Mucosa of stomach (tissue), 1 donor: ENCODE data around the gene DNAL1.

Experiments
- H3K27me3 ChIP-seq: one replicate; pipeline ENCODE4 v1.7.0; 2013; ENCODE audit warnings: mild to moderate bottlenecking, low read length; ENCODE audit not compliant: control insufficient read depth, insufficient read depth
- H3K36me3 ChIP-seq: one replicate; pipeline ENCODE4 v1.7.0; 2013; ENCODE audit warnings: low read length; ENCODE audit not compliant: control insufficient read depth, insufficient read depth
- H3K4me1 ChIP-seq: one replicate; pipeline ENCODE4 v1.7.0; 2013; ENCODE audit warnings: mild to moderate bottlenecking, low read length; ENCODE audit not compliant: control insufficient read depth, insufficient read depth
- H3K4me3 ChIP-seq: one replicate; pipeline ENCODE4 v1.7.0; 2013; ENCODE audit warnings: low read length
- H3K9ac ChIP-seq: one replicate; pipeline ENCODE4 v1.7.0; 2013; ENCODE audit warnings: mild to moderate bottlenecking, low read length, moderate library complexity
- H3K9me3 ChIP-seq: one replicate; pipeline ENCODE4 v1.7.0; 2013; ENCODE audit warnings: mild to moderate bottlenecking, low read length, moderate library complexity; ENCODE audit not compliant: control insufficient read depth
- donor health status: Pancreatic carcinoma.

DNAL1 gene, protein sequence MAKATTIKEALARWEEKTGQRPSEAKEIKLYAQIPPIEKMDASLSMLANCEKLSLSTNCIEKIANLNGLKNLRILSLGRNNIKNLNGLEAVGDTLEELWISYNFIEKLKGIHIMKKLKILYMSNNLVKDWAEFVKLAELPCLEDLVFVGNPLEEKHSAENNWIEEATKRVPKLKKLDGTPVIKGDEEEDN

DNA sequence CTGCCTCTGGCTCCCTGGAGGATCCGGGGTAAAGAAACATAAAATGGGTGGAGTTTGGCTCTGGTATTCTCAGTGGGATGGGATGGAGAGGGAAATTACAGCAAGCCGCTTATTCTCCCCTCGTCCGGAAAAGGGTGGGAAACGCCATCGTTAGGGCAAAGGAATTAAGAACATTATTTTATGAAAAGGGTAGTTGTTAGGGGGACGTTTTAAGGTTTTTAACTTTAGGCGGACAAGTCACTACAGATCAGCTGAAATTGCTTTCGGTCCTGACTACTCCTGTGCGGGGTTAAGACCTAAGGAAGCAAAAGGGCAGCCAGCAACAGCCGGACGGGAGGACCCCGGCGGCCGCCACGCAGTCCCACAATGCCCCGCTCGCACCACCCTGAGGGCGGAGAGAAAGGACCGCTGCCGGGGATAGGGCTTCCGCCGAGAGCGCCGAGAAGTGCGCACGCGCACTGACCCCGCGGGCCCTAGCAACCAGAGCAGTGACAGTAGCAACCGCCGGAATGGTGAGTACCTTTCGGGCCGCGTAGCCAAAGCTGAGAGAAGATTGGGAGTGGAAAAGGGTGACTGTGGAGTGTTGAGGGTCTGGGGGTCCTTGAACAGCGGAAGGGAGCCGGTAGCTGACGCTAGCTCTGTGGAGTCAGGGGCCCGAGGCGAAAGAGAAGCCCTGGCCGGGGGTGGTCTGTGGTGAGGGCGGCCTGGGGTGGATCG, at the start of gene DNAL1:
TSS of gene DNAL1 (plus strand) at position 456 of the 717 bp plus-strand sequence. CDS start at position 510, 54 bp downstream.
- H3K9me3 ChIP-seq = no peaks in the 10 kb centered on the region
- no peaks in the 10 kb centered on the region for H3K27me3 ChIP-seq
- no peaks in the 10 kb centered on the region for H3K36me3 ChIP-seq
- peak within 1 kb of the TSS; percentile 76 for H3K9ac ChIP-seq
- H3K4me3 ChIP-seq = peak within 1 kb of the TSS; percentile 62
- H3K4me1 ChIP-seq = no peaks in the 10 kb centered on the region

DNA sequence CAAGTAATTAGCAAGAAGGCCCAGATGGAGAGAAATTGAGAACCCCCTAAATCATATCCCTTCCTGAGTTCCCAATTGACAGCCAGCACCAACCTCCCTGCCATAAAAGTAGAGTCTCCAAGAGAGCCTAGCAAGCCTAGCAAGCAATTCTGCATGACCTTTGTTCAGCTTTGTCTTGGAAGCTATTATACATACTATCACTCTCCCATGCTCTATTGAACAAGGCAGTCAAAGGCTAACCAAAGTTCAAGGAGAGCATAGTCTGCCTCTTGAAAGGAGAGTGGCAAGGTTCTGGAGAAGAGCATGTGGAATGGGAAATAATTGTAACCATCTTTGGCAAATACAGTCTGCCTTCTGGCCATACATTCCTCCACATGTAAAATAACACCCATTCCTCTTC, 45.3 kb upstream of the DNAL1 start:
- Histone ChIP-seq H3K4me1 (no peaks in the 10 kb centered on the region), H3K36me3 (no peaks in the 10 kb centered on the region), H3K9ac (no peak overlapping the region), H3K9me3 (no peaks in the 10 kb centered on the region), H3K27me3 (no peaks in the 10 kb centered on the region), H3K4me3 (no peak overlapping the region)

DNA sequence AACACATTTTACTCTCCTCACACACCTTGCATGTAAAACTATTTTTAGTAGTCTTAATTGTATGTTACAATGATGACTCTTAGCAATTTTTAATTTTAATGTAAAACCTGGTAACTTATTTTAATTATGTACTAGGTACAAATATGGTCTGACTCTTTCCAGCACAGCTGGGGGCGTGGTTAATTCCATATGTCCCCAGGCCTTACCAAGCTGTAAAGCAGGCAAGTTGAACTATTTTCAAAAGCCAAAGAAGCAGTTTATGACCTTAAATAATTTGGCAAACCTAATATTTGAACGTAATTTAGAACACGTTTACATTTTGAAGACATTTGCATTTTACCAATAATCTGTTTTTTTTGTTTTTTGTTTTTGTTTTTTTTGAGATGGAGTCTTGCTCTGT, 41.8 kb upstream of the DNAL1 start:
- no peaks in the 10 kb centered on the region for H3K36me3 ChIP-seq
- H3K4me1 ChIP-seq = no peaks in the 10 kb centered on the region
- H3K9ac ChIP-seq = no peak overlapping the region
- no peaks in the 10 kb centered on the region for H3K9me3 ChIP-seq
- no peaks in the 10 kb centered on the region for H3K27me3 ChIP-seq
- no peak overlapping the region for H3K4me3 ChIP-seq

DNA sequence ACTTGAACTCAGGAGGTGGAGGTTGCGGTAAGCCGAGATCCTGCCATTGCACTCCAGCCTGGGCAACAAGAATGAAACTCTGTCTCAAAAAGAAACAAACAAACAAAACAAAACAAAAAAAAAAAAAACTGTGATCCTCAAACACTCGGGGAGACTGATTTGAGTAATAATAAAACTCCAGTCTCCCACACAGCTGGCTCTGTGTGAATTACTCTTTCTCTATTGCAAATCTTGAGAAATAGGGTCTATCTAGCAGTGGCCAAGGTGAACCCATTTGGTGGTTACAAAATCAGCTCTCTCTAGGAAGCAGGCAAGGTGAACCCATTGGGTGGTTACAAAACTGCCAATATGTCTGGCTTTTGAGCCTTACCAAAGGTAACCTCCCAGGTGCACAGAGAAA, 38.5 kb upstream of the DNAL1 start:
- Histone ChIP-seq H3K4me1 (no peaks in the 10 kb centered on the region), H3K9me3 (no peaks in the 10 kb centered on the region), H3K9ac (no peak overlapping the region), H3K36me3 (no peaks in the 10 kb centered on the region), H3K27me3 (no peaks in the 10 kb centered on the region), H3K4me3 (no peak overlapping the region)

DNA sequence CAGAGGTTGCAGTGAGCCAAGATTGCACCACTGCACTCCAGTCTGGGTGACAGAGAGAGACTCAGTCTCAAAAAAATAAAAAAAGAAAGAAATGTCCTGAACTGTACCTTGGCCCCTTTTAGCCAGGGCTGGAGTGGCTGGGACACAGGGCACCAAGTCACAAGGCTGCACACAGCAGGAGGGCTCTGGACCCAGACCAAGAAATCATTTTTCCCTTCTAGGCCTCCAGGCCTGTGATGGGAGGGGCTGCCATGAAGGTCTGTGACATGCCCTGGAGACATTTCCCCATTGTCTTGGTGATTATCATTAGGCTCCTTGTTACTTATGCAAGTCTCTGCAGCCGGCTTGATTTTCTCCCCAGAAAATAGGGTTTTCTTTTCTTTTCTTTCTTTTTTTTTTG, 37.5 kb upstream of the DNAL1 start:
- Histone ChIP-seq H3K36me3 (no peaks in the 10 kb centered on the region), H3K4me1 (no peaks in the 10 kb centered on the region), H3K27me3 (no peaks in the 10 kb centered on the region), H3K9me3 (no peaks in the 10 kb centered on the region), H3K9ac (no peak overlapping the region), H3K4me3 (no peak overlapping the region)

DNA sequence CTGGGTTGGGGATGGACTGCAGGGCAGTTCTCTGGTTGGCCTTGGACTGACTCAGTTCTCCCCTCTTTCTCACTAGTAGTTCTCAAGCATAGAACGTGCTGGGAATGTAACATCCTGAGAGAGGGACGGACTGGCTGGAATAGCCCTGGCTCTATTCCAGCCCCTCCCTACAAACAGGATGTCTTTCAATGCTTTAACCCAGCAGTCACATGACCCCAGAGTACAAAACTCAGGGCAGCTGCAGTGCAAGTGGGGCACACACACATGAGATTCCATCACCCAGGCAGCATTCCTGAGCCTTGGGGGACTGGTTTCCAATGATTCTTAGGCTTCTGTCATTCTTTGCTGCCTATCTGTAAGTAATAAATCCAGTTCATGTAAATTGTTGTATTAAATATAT, 34.1 kb upstream of the DNAL1 start:
- H3K9ac ChIP-seq = no peak overlapping the region
- no peaks in the 10 kb centered on the region for H3K9me3 ChIP-seq
- no peaks in the 10 kb centered on the region for H3K36me3 ChIP-seq
- no peak overlapping the region for H3K4me3 ChIP-seq
- H3K4me1 ChIP-seq = no peaks in the 10 kb centered on the region
- H3K27me3 ChIP-seq = no peaks in the 10 kb centered on the region

DNA sequence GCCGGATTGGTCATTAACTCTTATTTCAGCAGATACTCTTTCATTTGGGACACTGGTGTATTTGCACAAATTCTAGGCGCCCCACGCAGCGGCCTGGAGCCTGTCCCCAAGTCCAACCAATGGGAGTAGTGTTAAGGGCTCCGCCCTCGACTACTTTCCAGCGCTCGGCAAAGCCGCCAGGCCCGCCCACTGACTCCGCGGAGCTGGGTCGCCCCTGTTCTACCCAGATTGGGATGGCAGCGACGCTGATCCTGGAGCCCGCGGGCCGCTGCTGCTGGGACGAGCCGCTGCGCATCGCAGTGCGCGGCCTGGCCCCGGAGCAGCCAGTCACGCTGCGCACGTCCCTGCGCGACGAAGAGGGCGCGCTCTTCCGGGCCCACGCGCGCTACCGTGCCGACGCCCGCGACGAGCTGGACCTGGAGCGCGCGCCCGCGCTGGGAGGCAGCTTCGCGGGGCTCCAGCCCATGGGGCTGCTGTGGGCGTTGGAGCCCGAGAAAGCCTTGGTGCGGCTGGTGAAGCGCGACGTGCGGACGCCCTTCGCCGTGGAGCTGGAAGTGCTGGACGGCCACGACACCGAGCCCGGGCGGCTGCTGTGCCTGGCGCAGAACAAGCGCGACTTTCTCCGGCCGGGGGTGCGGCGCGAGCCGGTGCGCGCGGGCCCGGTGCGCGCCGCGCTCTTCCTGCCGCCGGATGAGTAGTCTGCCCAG, 32.3 kb upstream of the DNAL1 start, which contains the start of gene ACOT6:
TSS of gene ACOT6 (plus strand) at position 179 of the 707 bp plus-strand sequence. CDS start at position 234, 55 bp downstream.
- Histone ChIP-seq H3K9ac (peak within 1 kb of the TSS; percentile 22), H3K4me1 (no peaks in the 10 kb centered on the region), H3K4me3 (peak within 1 kb of the TSS; percentile 42), H3K36me3 (no peaks in the 10 kb centered on the region), H3K9me3 (no peaks in the 10 kb centered on the region), H3K27me3 (no peaks in the 10 kb centered on the region)

DNA sequence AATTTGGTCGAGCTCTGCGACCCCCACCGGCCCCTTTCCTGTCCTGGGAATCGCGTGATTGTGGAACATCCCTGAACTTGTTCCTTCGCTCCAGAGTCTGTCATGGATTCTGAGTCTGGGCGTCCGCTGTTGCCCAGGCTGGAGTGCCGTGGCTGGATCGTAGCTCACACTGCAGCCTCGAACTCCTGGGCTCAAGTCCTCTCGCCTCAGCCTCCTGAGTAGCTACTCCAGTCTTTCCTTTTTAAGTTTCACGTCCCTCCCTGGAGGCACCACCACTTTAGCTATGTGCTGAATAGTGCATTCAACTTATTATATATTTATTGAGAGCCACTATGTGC, 31.8 kb upstream of the DNAL1 start:
- Histone ChIP-seq H3K9ac (peak overlapping the region; percentile 22), H3K4me3 (peak overlapping the region; percentile 42), H3K36me3 (no peaks in the 10 kb centered on the region), H3K4me1 (no peaks in the 10 kb centered on the region), H3K27me3 (no peaks in the 10 kb centered on the region), H3K9me3 (no peaks in the 10 kb centered on the region)

DNA sequence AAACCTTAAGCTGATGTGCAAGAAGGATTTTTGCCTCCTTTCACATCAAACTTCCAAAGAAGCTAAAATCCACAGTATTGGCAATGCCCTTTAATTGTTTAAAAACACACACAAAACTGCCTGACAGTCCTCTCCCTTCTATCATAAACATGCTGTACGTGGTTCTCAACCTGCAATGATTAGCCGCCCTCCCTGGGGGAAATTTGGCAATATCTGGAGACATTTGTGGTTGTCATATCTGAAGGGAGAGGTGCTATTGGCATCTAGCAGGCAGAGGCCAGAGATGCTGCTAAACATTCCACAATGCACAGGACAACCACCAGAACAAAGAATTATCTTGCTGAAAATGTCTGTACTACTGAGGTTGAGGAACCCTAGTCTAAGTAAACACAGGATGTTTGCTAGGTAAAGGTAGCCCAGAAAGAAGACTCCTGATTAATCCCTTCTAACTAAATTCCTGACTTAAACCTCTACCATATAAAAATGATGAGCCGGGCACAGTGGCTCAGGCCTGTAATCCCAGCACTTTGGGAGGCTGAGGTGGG, 31.3 kb upstream of the DNAL1 start:
- Histone ChIP-seq H3K36me3 (no peaks in the 10 kb centered on the region), H3K4me1 (no peaks in the 10 kb centered on the region), H3K9me3 (no peaks in the 10 kb centered on the region), H3K9ac (no peak overlapping the region), H3K4me3 (no peak overlapping the region), H3K27me3 (no peaks in the 10 kb centered on the region)

DNA sequence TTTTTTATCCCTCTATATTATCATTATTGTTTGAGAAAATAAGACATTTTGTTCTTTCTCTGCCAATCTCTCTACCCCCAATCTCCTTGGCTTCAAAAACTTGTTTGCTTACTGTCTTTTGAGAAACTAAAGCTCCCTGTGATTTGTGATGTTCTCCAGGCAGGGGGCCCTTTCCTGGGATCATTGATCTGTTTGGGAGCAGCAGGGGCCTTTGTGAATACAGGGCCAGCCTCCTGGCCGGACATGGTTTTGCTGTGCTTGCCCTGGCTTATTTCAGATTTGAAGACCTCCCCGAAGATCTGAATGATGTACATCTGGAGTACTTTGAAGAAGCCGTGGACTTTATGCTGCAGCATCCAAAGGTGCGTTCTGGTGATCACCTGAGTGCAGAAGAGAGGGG, 28.0 kb upstream of the DNAL1 start:
- Histone ChIP-seq H3K9ac (no peak overlapping the region), H3K27me3 (no peaks in the 10 kb centered on the region), H3K4me1 (no peaks in the 10 kb centered on the region), H3K9me3 (no peaks in the 10 kb centered on the region), H3K36me3 (no peaks in the 10 kb centered on the region), H3K4me3 (no peak overlapping the region)

DNA sequence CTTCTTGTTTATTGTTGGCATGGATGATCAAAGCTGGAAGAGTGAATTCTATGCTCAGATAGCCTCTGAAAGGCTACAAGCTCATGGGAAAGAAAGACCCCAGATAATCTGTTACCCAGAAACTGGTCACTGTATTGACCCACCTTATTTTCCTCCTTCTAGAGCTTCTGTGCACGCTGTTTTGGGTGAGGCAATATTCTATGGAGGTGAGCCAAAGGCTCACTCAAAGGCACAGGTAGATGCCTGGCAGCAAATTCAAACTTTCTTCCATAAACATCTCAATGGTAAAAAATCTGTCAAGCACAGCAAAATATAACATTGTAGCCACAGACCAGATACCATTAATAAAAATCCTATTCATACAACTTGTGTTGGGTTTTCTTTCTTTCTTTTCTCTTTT, 25.3 kb upstream of the DNAL1 start:
- Histone ChIP-seq H3K27me3 (no peaks in the 10 kb centered on the region), H3K36me3 (no peaks in the 10 kb centered on the region), H3K9ac (no peak overlapping the region), H3K4me1 (no peaks in the 10 kb centered on the region), H3K4me3 (no peak overlapping the region), H3K9me3 (no peaks in the 10 kb centered on the region)

DNA sequence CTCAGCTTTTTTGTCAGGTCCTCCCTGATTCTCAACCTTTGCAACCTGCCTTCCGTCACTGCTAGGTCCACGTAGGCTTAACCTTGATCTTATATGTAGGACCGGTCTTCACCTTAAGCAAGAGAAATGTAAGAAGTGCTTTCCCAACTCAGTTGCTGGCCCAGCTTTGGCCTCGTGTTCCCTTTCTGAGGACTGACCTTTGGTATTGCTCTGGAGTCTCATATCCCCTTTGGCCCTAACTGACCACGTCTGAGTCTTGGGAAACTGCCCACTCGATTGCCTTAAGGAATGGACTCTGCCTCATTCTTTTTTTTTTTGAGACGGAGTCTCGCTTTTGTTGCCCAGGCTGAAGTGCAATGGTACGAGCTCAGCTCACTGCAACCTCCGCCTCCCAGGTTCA, 24.5 kb upstream of the DNAL1 start:
- no peak overlapping the region for H3K9ac ChIP-seq
- no peaks in the 10 kb centered on the region for H3K36me3 ChIP-seq
- no peak overlapping the region for H3K4me3 ChIP-seq
- H3K9me3 ChIP-seq = no peaks in the 10 kb centered on the region
- H3K4me1 ChIP-seq = no peaks in the 10 kb centered on the region
- H3K27me3 ChIP-seq = no peaks in the 10 kb centered on the region
